GM23338 (cell line): ENCODE data around the gene HIVEP1. TPM values are rescaled to one million over a fixed set of nuclear protein-coding genes. Genes with fewer than 3 reads are reported as not detected.

Source experiments
- ATAC-seq: fragments of 200-7000 bp; cut with Tn5 transposase; 3 replicates; pipeline ENCODE4 v1.9.1; 2020
- DNase-seq: peaks from one replicate; pipeline ENCODE4 v3.0.0-alpha.2; 2015; ENCODE audit warnings: low spot score
- H2AFZ ChIP-seq: fragments of 200-600 bp; sonication (generic); 2 replicates; pipeline ENCODE4 v1.8.0; 2016; ENCODE audit warnings: antibody characterized with exemption, mild to moderate bottlenecking, moderate library complexity
- H3F3A ChIP-seq: fragments of 200-600 bp; sonication (generic); replicated peaks from 2 replicates; pipeline ENCODE4 v1.8.0; 2017; ENCODE audit warnings: antibody characterized with exemption, mixed run types, low read depth
- H3K27ac ChIP-seq: fragments of 200-600 bp; sonication (generic); 2 replicates; pipeline ENCODE4 v1.6.1; 2016; ENCODE audit warnings: low read depth
- H3K27me3 ChIP-seq: fragments of 200-600 bp; sonication (generic); 2 replicates; pipeline ENCODE4 v1.8.0; 2016; ENCODE audit warnings: mild to moderate bottlenecking, mixed run types, moderate library complexity; ENCODE audit not compliant: insufficient read depth
- H3K36me3 ChIP-seq: fragments of 200-600 bp; sonication (generic); 2 replicates; pipeline ENCODE4 v1.8.0; 2016; ENCODE audit warnings: mild to moderate bottlenecking; ENCODE audit not compliant: insufficient read depth
- H3K4me1 ChIP-seq: fragments of 200-600 bp; sonication (generic); 2 replicates; pipeline ENCODE4 v1.8.0; 2016; ENCODE audit warnings: mild to moderate bottlenecking, moderate library complexity; ENCODE audit not compliant: insufficient read depth
- H3K4me2 ChIP-seq: fragments of 200-600 bp; sonication (generic); 2 replicates; pipeline ENCODE4 v1.7.1; 2017; ENCODE audit warnings: mixed run types
- H3K4me3 ChIP-seq: fragments of 200-600 bp; sonication (generic); 2 replicates; pipeline ENCODE4 v1.6.1; 2016; ENCODE audit warnings: mixed run types
- H3K79me2 ChIP-seq: fragments of 200-600 bp; sonication (generic); replicated peaks from 2 replicates; pipeline ENCODE4 v1.8.0; 2017; ENCODE audit warnings: mild to moderate bottlenecking; ENCODE audit not compliant: insufficient read depth
- H3K9me2 ChIP-seq: fragments of 200-600 bp; sonication (generic); 2 replicates; pipeline ENCODE4 v1.8.0; 2017; ENCODE audit not compliant: insufficient read depth
- H4K20me1 ChIP-seq: fragments of 200-600 bp; sonication (generic); replicated peaks from 2 replicates; pipeline ENCODE4 v1.8.0; 2017; ENCODE audit warnings: mild to moderate bottlenecking; ENCODE audit not compliant: insufficient read depth
- H3K27ac Mint-ChIP-seq: 2 replicates; pipeline ENCODE4 v1.8.0; 2020; ENCODE audit warnings: inconsistent platforms, mild to moderate bottlenecking, moderate library complexity, mixed read lengths
- H3K27me3 Mint-ChIP-seq: 3 replicates; pipeline ENCODE4 v1.8.0; 2022; ENCODE audit warnings: low read depth, mild to moderate bottlenecking, moderate library complexity, mixed read lengths, inconsistent platforms; ENCODE audit not compliant: insufficient read depth, poor library complexity
- H3K36me3 Mint-ChIP-seq: 3 replicates; pipeline ENCODE4 v1.8.0; 2021; ENCODE audit warnings: low read depth, mild to moderate bottlenecking, inconsistent platforms, moderate library complexity, mixed read lengths
- H3K4me1 Mint-ChIP-seq: 3 replicates; pipeline ENCODE4 v1.8.0; 2020; ENCODE audit warnings: mild to moderate bottlenecking, inconsistent platforms, mixed read lengths
- H3K4me3 Mint-ChIP-seq: 3 replicates; pipeline ENCODE4 v1.8.0; 2021; ENCODE audit warnings: moderate library complexity, mild to moderate bottlenecking, inconsistent platforms, mixed read lengths
- H3K9me3 Mint-ChIP-seq: 3 replicates; pipeline ENCODE4 v1.8.0; 2020; ENCODE audit warnings: moderate library complexity, mild to moderate bottlenecking, inconsistent platforms, mixed read lengths
- CTCF ChIP-seq, 2 experiments: fragments of 200-600 bp in 1 of 2; sonication (generic) in 1 of 2; conservative IDR thresholded peaks; 2 replicates each; pipeline versions ENCODE4 v1.5.1 to v1.6.1; 2016 to 2017; ENCODE audit warnings: antibody characterized with exemption in 2 of 2, low read depth in 2 of 2, mild to moderate bottlenecking in 2 of 2, moderate library complexity in 1 of 2
- ETS1 ChIP-seq: IDR thresholded peaks from 2 replicates; pipeline ENCODE4 v1.6.1; 2016; ENCODE audit warnings: antibody characterized with exemption
- EZH2 ChIP-seq: fragments of 200-600 bp; sonication (generic); IDR thresholded peaks from one replicate; pipeline ENCODE4 v1.8.0; 2017; ENCODE audit warnings: antibody characterized with exemption, mild to moderate bottlenecking, low read depth; ENCODE audit not compliant: unreplicated experiment
- EZH2phosphoT487 ChIP-seq: fragments of 200-600 bp; sonication (generic); IDR thresholded peaks from one replicate; pipeline ENCODE4 v1.8.1; 2018; ENCODE audit warnings: antibody characterized with exemption; ENCODE audit not compliant: unreplicated experiment
- JUNB ChIP-seq: IDR thresholded peaks from one replicate; pipeline ENCODE4 v1.6.1; 2016; ENCODE audit warnings: antibody characterized with exemption; ENCODE audit not compliant: unreplicated experiment
- POLR2AphosphoS5 ChIP-seq: IDR thresholded peaks from 2 replicates; pipeline ENCODE4 v1.6.1; 2016; ENCODE audit warnings: antibody characterized with exemption, low read depth
- REST ChIP-seq: IDR thresholded peaks from one replicate; pipeline ENCODE4 v1.6.1; 2018; ENCODE audit warnings: antibody characterized with exemption; ENCODE audit not compliant: unreplicated experiment
- STAT1 ChIP-seq: IDR thresholded peaks from one replicate; pipeline ENCODE4 v1.6.1; 2016; ENCODE audit warnings: antibody characterized with exemption; ENCODE audit not compliant: unreplicated experiment
- ZNF114 ChIP-seq: fragments of 250-450 bp; sonication (Bioruptor Pico); IDR thresholded peaks from 2 replicates; pipeline ENCODE4 v1.5.0; 2020; ENCODE audit warnings: mild to moderate bottlenecking, moderate library complexity
- ZNF331 ChIP-seq: fragments of 250-450 bp; sonication (Bioruptor Pico); IDR thresholded peaks from 2 replicates; pipeline ENCODE4 v1.5.0; 2020; ENCODE audit warnings: low read depth, mild to moderate bottlenecking, moderate library complexity
- ZNF462 ChIP-seq: fragments of 250-450 bp; sonication (Bioruptor Pico); IDR thresholded peaks from 2 replicates; pipeline ENCODE4 v1.5.0; 2020; ENCODE audit warnings: mild to moderate bottlenecking, moderate library complexity
- polyA plus RNA-seq: library from polyadenylated mRNA; unstranded; fragments of >200 nt; fragmentation: Nextera tagmentation; extraction: Ambion mirVana; gene quantifications from 2 replicates; pipeline ENCODE4 v1.2.1, GENCODE V29; 2016
- total RNA-seq: library from RNA; depleted of rRNA; stranded (reverse); fragments of >200 nt; shearing (Covaris generic); gene quantifications from 2 replicates; pipeline ENCODE4 v1.2.3, GENCODE V29; 2014

Gene HIVEP1
- total and polyA plus RNA-seq, 2 experiments from 2014 or later = 10.1 to 21.7 TPM

GRCh38 chr6:12071064-12071615, 59.0 kb downstream of the HIVEP1 start:
- Histone ChIP-seq H3K27me3 (no peaks in the 10 kb centered on the region), H2AFZ (no peak overlapping the region), H3K27ac (no peak overlapping the region), H3K79me2 (peaks cover 74% of the 10 kb centered on the region), H4K20me1 (peaks cover 6% of the 10 kb centered on the region; the same call in 1 of the 2 replicates), H3K36me3 (no peaks in the 10 kb centered on the region), H3F3A (no peaks in the 10 kb centered on the region), H3K4me1 (no peaks in the 10 kb centered on the region), H3K4me3 (no peak overlapping the region), H3K9me2 (no peaks in the 10 kb centered on the region), H3K4me2 (no peak overlapping the region)
- Mint-ChIP-seq H3K27ac (0 out of 2 replicates have a peak overlapping the region, but pooled peaks have one; percentile 43), H3K36me3 (no peaks in the 10 kb centered on the region), H3K4me3 (no peak overlapping the region), H3K27me3 (peaks cover 2% of the 10 kb centered on the region), H3K9me3 (no peaks in the 10 kb centered on the region), H3K4me1 (peaks cover 22% of the 10 kb centered on the region)
- DNase-seq (no peak), ATAC-seq (no peak)
- no peak for TF ChIP-seq POLR2AphosphoS5
- TF ChIP-seq ZNF114 (CRISPR knock-in tag) = no peak
- TF ChIP-seq CTCF (conservative IDR thresholded peaks at IDR 0.05; ENCODE audit: low read depth in 2 of 2) = no peak
- TF ChIP-seq REST = no peak
- no peak for TF ChIP-seq STAT1
- no peak for TF ChIP-seq EZH2
- TF ChIP-seq JUNB = no peak
- no peak for TF ChIP-seq ZNF331
- no peak for TF ChIP-seq ZNF462
- no peak for TF ChIP-seq ETS1
- no peak for TF ChIP-seq EZH2phosphoT487
